Activated CD8-positive, alpha-beta memory T cell treated with anti-CD3 and anti-CD28 coated beads for 36 hours (primary cell): ENCODE data around the gene GNPTG. TPM values are rescaled to one million over a fixed set of nuclear protein-coding genes. Genes with fewer than 3 reads are reported as not detected.

ENCODE experiments used
- CTCF ChIA-PET: fragments of 350-600 bp; sonication (Branson Sonifier 250); formaldehyde crosslinking; loops from one replicate; lab custom pipeline; 2021; ENCODE audit warnings: antibody characterized with exemption; lab: Charles Lee
- POLR2A ChIA-PET: fragments of 350-600 bp; sonication (Branson Sonifier 250); formaldehyde crosslinking; loops from one replicate; lab custom pipeline; 2021; ENCODE audit warnings: antibody characterized with exemption; lab: Charles Lee
- total RNA-seq, 2 experiments: library from RNA; stranded (reverse); gene quantifications; one replicate each; pipeline ENCODE4 v1.2.3, GENCODE V29; 2021

GNPTG gene
- total RNA-seq, 2 experiments from 2014 or later, result 25.7 to 26.1 TPM

DNA sequence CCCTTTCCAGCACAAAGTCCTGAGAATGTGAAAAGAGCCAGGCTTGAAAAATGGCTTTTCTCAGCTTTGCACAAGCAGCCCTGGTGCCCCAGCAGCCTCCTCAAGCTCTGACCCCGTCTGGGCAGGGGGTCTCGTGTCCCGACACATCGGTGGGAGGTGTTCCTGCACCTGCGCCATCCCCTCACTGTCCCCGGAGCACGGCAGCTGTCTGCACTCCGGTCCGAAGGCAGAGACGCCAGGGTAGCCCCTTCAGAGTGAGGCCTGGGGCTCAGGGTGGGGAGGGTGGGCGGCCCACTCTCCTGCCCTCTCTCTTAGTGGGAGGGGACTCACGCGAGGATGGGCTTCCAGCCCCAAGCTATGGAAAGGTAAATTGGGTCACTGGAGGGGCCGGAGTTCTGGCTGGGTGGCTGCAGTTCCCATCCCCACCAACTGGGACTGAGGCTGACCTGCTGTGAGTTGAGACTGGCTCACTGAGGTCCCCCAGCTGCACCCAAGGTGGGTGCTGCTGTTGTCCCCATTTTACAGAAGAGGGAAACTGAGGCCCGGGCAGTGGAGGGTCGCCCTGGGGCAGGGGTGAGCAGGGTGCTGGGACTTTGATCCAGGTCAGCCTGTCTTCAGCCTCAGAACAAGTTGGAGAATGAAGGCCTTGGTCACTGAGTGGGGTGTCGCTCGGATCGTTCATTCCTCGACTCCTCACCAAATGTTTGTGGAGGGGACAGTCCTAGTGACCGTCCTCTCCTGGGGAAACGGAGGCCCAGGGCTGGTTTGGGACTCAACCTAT, 20.6 kb upstream of the GNPTG start:
- ChIA-PET POLR2A (no interaction called here), CTCF (interaction anchor here (1.0 to 1.3 kb wide), 2 partner anchors 15 to 366 kb away, joined by 3 to 5 read pairs; no protein-coding TSS in a partner anchor)

GRCh38 chr16:1331712-1332617, 19.8 kb upstream of the GNPTG start:
- ChIA-PET POLR2A (interaction anchor here (0.8 kb wide), 1 partner anchor 11 kb away, joined by 3 read pairs; no protein-coding TSS in a partner anchor), CTCF (interaction anchor here (0.9 to 1.6 kb wide), 4 partner anchors 10 to 229 kb away, joined by 3 to 4 read pairs (median 3); no protein-coding TSS in a partner anchor)

DNA sequence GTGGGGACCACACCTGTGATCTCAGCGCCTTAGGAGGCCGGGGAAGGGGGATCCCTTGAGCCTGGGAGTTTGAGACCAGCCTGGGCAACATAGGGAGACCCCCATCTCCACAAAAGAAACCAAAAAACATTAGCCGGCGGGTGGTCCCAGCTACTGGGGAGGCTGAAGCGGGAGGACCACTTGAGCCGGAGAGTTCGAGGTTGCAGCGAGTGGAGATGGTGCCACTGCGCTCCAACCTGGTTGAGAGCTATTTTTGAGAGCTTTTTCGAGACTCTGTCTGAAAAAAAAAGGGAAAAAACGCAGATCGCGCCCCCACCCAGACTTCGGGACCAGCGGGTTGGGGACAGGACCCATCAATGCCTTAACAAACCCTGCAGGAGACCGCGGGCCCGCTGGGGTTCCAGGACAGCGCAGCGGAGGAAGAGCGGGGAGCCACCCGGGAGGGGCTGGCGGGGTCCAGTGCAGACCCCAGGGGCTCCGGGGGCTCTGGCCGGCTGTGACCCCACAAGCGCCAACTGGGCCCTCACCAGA, 19.0 kb upstream of the GNPTG start:
- POLR2A ChIA-PET, result interaction anchor here (0.8 kb wide), 1 partner anchor 10 kb away, joined by 3 read pairs; no protein-coding TSS in a partner anchor
- CTCF ChIA-PET, result interaction anchor here (0.9 to 1.6 kb wide), 4 partner anchors 9 to 229 kb away, joined by 3 to 4 read pairs (median 3); no protein-coding TSS in a partner anchor

DNA sequence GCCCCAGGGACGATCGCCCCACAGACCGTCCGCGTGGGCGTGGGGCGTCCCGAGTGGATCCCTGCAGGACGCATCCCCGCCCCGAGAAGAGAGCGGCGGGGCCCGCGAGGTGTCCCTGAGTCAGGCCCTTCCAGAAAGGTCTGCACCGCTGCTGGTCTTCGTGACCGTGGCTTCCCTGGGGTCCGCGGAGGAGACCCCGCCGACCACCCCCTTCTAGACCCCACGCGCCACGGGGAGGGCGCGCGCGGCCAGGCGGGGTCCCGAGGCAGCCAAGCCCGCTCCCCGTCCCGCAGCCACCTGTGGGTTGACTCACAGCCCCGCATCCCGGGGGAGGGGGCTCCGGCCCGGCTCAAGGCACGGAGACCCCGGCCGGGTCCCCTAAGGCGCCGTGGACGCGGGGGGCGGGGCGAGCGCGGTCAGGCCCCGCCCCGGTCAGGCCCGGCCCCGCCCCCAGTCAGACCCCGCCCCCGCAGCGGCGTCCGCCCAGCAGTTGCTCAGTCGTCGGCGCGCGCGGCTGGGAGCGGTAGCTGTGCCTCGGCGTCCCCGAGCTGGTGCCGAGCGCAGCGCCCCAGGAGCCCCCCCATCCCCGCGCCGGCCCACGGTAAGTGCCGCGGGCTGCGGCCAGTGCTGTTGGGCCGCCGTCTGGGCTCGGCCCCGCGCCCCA, 18.4 kb upstream of the GNPTG start, which contains the start of gene BAIAP3:
Gene BAIAP3, plus strand, starts transcription at position 497 of the 664 bp plus-strand sequence. CDS start 4,905 bp downstream, outside the sequence.
- POLR2A ChIA-PET, result no interaction called here
- CTCF ChIA-PET, result interaction anchor here (0.6 to 1.6 kb wide), 5 partner anchors 9 to 228 kb away, joined by 3 to 4 read pairs (median 3); no protein-coding TSS in a partner anchor

DNA sequence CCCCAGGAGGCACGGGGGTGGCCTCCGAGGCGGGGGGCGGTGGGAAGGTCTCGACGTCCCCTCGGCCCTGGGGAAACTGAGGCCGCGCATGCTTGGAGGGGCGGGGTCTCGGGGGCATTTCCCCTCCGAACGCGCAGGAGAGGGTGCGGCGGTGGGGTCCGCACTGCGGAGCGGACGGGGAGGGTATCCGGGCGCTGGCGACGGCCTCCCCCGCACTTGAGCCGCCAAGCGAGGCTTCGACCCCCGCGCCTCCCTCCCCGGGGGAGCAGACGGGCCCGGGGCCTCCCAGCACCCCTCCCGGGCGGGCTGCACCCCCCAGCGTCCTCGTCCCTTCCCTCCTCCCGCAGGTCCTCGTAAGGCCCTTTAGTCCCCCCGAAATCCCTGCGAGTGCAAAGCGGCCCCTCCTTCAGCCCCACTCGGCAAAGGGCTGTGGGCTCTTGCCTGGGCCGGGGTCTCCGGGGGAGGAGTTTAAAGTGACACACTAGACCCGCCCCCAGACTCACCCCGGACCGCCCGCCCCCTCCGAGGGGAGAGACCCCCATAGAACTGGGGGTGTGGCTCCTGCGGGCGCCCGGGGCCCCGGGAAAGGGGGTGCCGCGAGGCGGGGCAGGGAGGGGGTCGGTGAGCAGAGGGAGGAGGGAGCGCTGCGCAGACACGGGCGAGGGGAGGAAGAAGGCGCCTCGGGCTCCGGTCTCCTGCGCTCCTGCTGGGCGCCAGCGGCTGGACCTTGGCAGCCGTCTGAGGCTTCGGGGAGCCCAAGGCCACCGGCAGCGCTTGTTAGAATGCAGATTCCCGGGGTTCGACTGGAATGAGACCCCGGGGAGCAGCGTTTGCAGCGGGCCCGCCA, 17.7 kb upstream of the GNPTG start:
- ChIA-PET POLR2A (no interaction called here), CTCF (interaction anchor here (0.6 to 1.2 kb wide), 4 partner anchors 8 to 33 kb away, joined by 3 to 6 read pairs (median 3); no protein-coding TSS in a partner anchor)

DNA sequence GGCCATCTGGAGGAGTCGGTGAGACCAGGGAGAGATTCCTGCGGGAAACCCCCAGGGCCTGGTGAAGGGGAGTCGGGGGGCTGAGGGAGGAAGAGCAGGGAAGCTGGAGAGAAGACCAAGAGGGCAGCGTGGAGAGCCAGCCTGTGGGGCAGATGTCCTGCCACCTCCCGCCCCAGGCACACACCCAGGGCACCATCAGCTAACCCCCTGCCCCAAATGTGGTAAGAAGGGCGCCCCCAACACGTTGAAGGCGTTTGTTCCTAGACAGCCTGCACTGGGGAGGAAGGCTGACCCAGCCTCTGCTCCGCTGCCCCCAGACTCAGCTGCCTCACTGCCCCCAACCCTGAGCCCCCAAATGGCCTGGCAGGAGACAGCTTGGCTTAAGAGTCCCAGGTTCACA, 17.0 kb upstream of the GNPTG start:
- ChIA-PET CTCF (interaction anchor here (0.5 to 1.5 kb wide), 3 partner anchors 29 to 65 kb away, joined by 4 to 6 read pairs (median 4); no protein-coding TSS in a partner anchor), POLR2A (interaction anchor here (0.9 kb wide), 1 partner anchor 12 kb away, joined by 3 read pairs; no protein-coding TSS in a partner anchor)

DNA sequence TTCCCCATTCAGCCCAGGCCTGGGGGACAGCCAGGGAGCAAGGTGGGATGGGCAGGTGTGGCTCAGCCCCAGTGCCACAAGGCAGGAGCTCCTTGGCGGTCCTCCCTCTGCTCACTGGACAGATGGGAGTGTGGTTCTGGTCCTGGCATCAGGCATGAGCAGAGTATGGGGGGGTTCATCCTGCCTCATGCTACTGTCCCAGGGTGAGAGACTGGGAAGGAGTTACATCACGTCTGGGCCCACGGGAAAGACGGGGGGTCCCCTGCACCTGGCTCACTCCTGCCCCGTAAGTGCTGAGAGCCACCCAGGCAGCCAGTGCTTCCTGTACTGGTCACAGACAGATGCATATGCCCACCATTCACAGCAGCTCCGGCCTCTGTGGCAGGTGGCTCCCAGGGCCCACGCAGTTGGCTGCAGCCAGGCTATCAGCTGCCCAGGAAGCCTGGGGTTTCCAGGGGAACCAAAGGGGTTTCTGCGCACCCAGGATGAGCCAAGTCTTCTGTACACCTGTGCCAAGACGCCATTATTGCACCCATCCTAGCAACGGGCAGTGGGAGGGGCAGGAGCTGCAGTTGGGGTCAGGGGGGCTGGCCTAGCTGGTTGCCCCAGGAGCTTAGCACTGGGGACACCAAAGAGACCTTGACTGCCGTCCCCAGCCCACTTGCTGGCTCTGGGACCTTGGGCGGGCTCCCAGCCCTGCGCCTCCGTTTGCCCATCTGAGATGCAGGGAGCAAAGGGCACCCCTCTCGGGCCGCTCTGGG, 16.3 kb upstream of the GNPTG start:
- CTCF ChIA-PET, result interaction anchor here (0.5 to 1.5 kb wide), 4 partner anchors 10 to 65 kb away, joined by 3 to 6 read pairs (median 4); no protein-coding TSS in a partner anchor
- POLR2A ChIA-PET, result interaction anchor here (0.5 to 0.9 kb wide), 2 partner anchors 11 to 81 kb away, joined by 3 read pairs; no protein-coding TSS in a partner anchor

- ChIA-PET POLR2A (interaction anchor here (0.5 kb wide), 1 partner anchor 81 kb away, joined by 3 read pairs; no protein-coding TSS in a partner anchor), CTCF (interaction anchor here (1.0 to 1.5 kb wide), 2 partner anchors 9 to 27 kb away, joined by 3 to 4 read pairs; no protein-coding TSS in a partner anchor)
These were observed 15.7 kb upstream of the GNPTG start for GRCh38 chr16:1335996-1336395.

DNA sequence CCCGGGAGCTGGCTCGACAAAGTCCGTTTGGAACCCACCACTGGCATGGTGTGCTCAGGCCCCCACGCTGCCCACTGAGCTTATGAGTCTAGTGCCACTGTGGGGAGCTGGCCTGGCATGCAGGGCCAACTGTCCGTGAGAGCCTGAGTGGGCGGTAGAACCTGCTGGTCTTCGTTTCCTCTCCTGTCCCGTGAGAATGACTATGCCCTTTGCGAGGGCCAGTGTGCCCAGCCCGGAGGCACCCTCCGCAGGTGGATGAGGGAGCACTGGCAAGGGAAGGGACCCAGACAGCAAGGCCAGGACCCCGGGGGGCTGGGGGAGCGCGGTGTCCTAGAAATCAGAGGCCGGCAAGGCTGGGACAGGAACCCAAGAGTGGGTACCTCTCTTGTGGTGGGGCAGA, 15.1 kb upstream of the GNPTG start:
- POLR2A ChIA-PET, result no interaction called here
- CTCF ChIA-PET, result interaction anchor here (1.0 kb wide), 1 partner anchor 8 kb away, joined by 3 read pairs; no protein-coding TSS in a partner anchor

DNA sequence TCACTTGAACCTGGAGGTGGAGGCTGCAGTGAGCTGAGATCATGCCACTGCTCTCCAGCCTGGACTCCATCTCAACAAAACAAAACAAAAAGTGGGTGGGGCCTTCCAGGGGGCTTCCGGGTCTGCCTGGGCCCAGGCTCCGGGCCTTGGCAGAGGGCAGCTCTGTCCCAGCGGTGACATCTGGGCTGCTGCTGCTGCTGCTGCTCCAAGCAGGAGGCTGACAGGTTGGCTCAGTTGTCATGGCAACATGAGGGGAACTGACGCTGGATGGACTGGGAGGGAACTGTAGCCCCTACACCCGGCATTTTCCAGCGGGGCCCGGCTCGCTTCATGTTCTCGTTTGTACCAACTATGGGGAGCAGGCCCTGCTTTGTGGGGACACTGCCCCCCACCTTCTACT, 14.2 kb upstream of the GNPTG start:
- CTCF ChIA-PET, result interaction anchor here (0.8 to 1.9 kb wide), 3 partner anchors 10 to 25 kb away, joined by 3 to 6 read pairs (median 3); no protein-coding TSS in a partner anchor
- POLR2A ChIA-PET, result interaction anchor here (0.5 kb wide), 1 partner anchor 1122 kb away, joined by 6 read pairs; no protein-coding TSS in a partner anchor

DNA sequence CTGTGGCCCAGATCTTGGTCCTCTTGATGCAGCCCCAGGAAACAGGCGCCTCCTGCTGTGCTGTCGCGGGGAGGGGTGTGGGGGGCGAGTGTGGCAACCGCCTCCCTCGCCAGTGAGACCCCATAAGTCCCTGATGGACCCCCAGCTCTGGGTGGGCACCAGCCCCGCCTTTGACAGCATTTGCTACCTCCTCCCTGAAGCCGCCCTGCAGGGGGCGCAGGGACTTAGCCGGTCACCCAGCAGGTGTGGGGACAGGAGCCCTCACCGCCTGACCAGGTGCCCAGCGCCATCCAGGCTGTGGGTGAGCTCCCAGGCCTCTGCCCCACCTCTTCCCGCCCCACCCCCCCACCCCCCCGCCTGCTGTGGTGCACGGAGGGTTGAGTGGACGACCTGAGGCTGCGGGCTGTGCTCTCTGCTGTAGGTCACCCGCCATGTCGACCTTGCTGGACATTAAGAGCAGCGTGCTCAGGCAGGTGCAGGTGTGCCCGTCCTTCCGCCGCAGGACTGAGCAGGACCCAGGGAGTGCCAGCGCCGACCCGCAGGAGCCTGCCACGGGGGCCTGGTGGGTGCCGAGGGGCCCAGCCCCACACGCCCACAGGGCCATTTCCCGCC, 13.5 kb upstream of the GNPTG start:
- ChIA-PET POLR2A (no interaction called here), CTCF (interaction anchor here (0.8 to 1.9 kb wide), 3 partner anchors 9 to 26 kb away, joined by 3 to 6 read pairs (median 3); no protein-coding TSS in a partner anchor)

DNA sequence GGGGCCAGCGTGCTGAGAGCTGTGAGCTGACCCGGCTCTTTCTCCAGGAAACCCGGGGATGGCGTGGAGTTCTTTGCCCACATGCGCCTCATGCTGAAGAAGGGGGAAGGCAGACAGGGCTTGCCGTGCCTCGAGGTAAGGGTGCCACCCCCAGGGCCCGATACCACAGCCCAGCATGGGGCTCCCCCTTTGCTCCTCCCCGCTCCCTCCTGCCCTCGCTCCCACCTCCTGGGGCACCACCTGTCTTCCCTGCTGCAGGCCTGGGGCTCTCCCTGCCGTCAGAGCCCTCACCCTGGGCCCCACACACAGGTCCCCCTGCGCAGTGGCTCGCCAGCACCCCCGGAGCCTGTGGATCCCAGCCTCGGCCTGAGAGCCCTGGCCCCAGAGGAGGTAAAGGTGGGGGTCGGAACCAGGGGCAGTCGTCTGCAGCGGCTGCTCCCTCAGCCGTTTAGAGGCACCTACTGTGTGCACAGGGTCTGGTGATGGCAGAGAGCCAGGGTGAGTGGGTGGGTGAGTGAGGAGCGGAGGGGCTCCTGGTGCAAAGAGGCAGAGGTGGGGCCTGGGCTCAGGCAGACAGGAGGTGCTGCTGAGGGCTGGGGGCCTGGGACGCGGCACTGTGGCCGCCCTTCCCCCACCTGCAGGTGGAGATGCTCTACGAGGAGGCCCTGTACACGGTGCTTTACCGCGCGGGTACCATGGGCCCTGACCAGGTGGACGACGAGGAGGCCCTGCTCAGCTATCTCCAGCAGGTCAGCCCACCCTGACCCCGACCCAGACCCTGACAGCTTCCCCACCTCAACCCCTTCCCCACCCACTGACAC, 12.7 kb upstream of the GNPTG start:
- CTCF ChIA-PET, result interaction anchor here (1.9 kb wide), 1 partner anchor 8 kb away, joined by 6 read pairs; no protein-coding TSS in a partner anchor
- POLR2A ChIA-PET, result no interaction called here

DNA sequence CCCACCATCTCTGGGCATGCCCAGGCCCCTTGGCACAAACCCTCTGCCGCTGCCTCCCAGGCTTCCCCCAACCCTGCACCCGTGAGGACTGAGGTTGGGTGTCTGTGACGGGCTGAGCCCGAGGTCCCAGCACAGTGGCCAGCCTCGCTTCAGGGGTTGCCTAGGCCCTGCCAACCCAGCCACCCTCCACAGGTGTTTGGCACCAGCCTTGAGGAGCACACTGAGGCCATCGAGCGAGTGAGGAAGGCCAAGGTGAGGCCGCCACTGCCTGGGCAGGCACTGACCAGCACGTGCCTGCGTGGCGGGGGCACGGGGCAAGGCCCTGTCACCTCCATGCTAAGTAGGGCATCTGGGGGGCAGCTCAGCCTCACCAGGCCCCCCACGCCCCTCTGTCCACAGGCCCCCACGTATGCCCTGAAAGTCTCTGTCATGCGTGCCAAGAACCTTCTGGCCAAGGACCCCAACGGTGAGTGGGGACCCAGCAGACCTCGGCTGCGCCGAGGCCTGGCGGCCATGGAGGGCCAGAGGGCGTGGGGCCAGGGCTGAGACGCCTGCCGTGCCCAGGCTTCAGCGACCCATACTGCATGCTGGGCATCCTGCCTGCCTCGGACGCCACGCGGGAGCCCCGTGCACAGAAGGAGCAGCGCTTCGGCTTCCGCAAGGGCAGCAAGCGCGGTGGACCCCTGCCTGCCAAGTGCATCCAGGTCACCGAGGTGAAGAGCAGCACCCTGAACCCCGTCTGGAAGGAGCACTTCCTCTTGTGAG, 10.8 kb upstream of the GNPTG start:
- CTCF ChIA-PET, result interaction anchor here (1.3 kb wide), 1 partner anchor 9 kb away, joined by 3 read pairs; no protein-coding TSS in a partner anchor

More for the DNA sequence above, 10.8 kb upstream of the GNPTG start:
- POLR2A ChIA-PET, result interaction anchor here (0.6 kb wide), 1 partner anchor 554 kb away, joined by 7 read pairs; no protein-coding TSS in a partner anchor
